SK-N-MC (cell line): ENCODE measurements around the gene CHAF1B.

Experiments
- EZH2 ChIP-seq: fragments of 200-600 bp; sonication (generic); IDR thresholded peaks from one replicate; pipeline ENCODE4 v1.6.1; 2017; ENCODE audit warnings: antibody characterized with exemption
- FOXP2 ChIP-seq: optimal IDR thresholded peaks from 2 replicates; pipeline ENCODE3; 2011; ENCODE audit warnings: mild to moderate bottlenecking, moderate library complexity; ENCODE audit not compliant: insufficient read depth; ENCODE audit errors: extremely low read length, control extremely low read depth
- POLR2AphosphoS5 ChIP-seq: IDR thresholded peaks from 2 replicates; pipeline ENCODE4 v1.6.1; 2012; ENCODE audit warnings: mild to moderate bottlenecking, low read depth, low read length, borderline replicate concordance

DNA sequence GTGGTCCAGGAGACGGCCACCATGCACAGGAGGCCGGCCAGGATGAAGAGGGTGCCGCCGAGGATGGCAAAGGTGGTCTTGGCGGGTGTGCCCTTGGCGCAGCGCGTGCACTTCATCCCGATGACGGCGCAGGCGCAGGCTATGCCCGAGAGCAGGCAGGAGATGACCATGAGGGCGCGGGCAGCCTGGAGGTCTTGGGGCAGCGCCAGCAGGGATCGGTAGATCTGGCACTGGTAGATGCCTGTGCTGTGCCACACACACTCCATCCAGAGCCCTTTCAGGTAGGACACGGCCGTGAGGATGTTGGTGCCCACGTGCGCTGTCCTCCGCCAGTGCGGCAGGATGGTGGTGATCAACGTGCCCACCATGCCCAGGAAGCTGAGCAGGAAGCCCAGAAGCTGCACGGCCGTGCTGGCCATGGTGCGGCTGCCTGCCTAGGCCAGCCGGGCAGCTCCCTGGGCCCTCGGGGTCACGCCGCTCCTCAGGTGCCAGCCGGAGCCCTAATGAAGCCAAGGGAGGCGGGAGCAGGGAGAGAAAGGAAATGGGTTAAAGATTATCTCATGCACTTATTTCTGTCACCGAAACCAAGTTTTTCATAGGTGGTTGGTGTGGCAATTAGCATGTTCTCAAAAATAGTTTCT is 76.2 kb downstream of the CHAF1B start:
- TF ChIP-seq EZH2 (no peak), POLR2AphosphoS5 (no peak), FOXP2 (no peak)
